GM12892 (cell line): ENCODE data around the gene CANT1.

ENCODE experiments used
- POLR2A ChIP-seq: IDR thresholded peaks from 2 replicates; pipeline ENCODE4 v1.6.1; 2011; ENCODE audit warnings: low read depth, low read length, control low read depth
- TAF1 ChIP-seq: IDR thresholded peaks from 2 replicates; pipeline ENCODE4 v1.6.1; 2011; ENCODE audit warnings: low read depth, mild to moderate bottlenecking, control low read depth, low read length, borderline replicate concordance

DNA sequence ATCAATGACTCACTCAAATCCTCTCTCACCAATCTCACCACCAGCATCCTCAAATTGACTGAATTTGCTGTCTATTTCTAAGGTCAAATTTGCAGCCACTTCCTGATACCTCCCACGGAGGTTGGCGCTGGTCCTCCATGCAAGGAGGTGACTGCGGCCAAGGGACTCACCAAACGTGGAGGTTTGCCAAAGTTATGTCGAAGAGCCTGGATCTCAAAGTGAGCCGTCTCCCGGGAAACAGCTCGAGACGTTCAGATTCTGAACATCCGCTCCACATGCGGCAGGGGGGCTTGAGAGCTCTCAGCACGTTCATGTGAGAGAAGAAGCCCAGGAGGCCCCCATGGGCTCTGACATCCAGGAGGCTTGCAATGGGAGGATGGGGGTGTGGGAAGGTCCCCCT lies 52.4 kb downstream of the CANT1 start:
- TF ChIP-seq POLR2A (no peak), TAF1 (no peak)
